Left lung (tissue), 10 donors: ENCODE results near the gene RPLP2. TPM values are rescaled to one million over a fixed set of nuclear protein-coding genes. Genes with fewer than 3 reads are reported as not detected.

Source experiments
- ATAC-seq: fragments of 200-7000 bp; cut with Tn5 transposase; one replicate; pipeline ENCODE4 v1.9.1; 2020; ENCODE audit warnings: moderate library complexity
- DNase-seq, 4 donors: peaks; one replicate each; pipeline ENCODE4 v3.0.0-alpha.2; 2013 to 2020
- H3K27ac ChIP-seq, 2 donors: fragments of 200-600 bp; sonication (generic) in 1 of 2; one replicate each; pipeline versions ENCODE4 v1.5.0 to v1.8.0; 2020 to 2021
- H3K27me3 ChIP-seq, 2 donors: fragments of 200-600 bp; sonication (generic) in 1 of 2; one replicate each; pipeline versions ENCODE4 v1.5.0 to v1.8.0; 2020 to 2021
- H3K36me3 ChIP-seq, 2 donors: fragments of 200-600 bp; sonication (generic) in 1 of 2; one replicate each; pipeline versions ENCODE4 v1.5.0 to v1.8.0; 2020 to 2021
- H3K4me1 ChIP-seq, 2 donors: fragments of 200-600 bp; one replicate each; pipeline ENCODE4 v1.8.0; 2021
- H3K4me3 ChIP-seq, 2 donors: fragments of 200-600 bp; sonication (generic) in 1 of 2; one replicate each; pipeline versions ENCODE4 v1.5.0 to v1.8.0; 2020 to 2021; ENCODE audit warnings: mild to moderate bottlenecking in 1 of 2
- H3K9me3 ChIP-seq, 2 donors: fragments of 200-600 bp; sonication (generic) in 1 of 2; one replicate each; pipeline versions ENCODE4 v1.5.0 to v1.8.0; 2020 to 2021
- intact Hi-C, 2 donors: fragments of 100-400 bp; cut with DNase I; formaldehyde crosslinking; loops; one replicate each; pipeline versions ENCODE4 v1.11.2 to v1.14.2; 2022
- polyA plus RNA-seq, 6 donors: library from polyadenylated mRNA; unstranded; fragments of 120-200 nt; gene quantifications; one replicate each; pipeline ENCODE4 v1.2.1, GENCODE V29; 2013; ENCODE audit not compliant: insufficient read length in 6 of 6
- total RNA-seq, 2 donors: library from RNA; stranded (reverse); fragmentation: NEBNext Ultra II Directional; extraction: Animal tissue kit (Norgen Biotek cat#: 25700); gene quantifications; one replicate each; pipeline ENCODE4 v1.2.1, GENCODE V29; 2021
- TF ChIP-seq, protein P1 (sequence below), 2 donors: fragments of 200-600 bp; sonication (generic) in 1 of 2; IDR thresholded peaks; one replicate each; pipeline versions ENCODE4 v1.5.0 to v1.8.0; 2021; ENCODE audit warnings: antibody characterized with exemption in 2 of 2
- donor health status: DM: no; HTN: yes; CAD: no.
- donor health status: DM: no; HTN: no; CAD: no.

The RPLP2 gene
- total and polyA plus RNA-seq, 8 donors: 1,154 to 1,802 (median 1,390) TPM

DNA sequence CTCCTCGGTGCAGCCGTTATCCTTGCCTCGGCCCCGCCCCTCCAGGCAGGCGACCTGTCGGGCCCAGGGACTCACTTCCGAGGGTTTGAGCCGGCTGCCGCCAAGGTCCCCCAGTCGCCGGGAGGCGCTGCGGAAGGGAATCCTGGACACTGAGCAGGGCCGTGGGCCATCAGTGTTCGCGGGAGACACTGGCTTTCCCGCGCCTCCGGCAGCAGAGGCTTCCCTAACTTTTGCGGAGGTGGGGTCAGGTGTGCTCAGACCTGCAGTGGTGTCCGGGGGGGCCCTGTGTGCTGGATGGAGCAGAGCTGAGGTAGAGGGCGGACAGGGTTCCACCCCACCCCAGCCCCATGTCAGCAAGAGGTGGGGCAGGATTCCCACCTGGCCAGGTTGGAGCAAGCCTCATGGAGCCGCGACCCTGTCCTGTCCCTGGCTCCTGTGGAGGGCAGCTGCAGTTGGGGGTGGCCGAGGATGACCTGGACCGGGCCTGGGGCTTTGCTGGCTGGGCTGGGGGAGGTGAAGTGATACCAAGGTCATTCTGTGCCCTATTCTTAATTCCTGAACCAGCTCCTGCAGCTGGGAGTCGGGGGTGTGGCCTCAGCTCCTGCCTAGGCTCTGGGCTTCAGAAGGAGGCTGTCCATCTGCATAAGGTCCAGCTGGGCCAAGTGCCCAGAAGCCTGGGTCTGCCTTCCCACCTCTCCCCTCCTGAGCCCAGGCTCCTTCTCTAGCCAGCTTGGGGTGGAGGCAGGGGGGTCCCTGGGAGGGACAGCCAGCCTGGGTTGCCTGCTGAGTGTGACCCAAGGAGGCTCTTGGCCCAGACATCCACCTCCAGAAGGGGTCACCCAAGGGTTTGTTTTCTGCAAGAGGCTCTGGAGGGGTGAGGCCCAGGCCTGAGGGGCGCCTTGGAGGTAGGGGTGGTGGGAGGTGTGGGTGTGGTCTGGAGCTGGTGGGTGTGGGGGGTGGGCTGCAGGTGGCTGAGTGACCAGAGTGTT lies 41.3 kb downstream of the RPLP2 start:
- ATAC-seq: no peak
- intact Hi-C loops: no loop called here
- TF ChIP-seq, protein P1, sequence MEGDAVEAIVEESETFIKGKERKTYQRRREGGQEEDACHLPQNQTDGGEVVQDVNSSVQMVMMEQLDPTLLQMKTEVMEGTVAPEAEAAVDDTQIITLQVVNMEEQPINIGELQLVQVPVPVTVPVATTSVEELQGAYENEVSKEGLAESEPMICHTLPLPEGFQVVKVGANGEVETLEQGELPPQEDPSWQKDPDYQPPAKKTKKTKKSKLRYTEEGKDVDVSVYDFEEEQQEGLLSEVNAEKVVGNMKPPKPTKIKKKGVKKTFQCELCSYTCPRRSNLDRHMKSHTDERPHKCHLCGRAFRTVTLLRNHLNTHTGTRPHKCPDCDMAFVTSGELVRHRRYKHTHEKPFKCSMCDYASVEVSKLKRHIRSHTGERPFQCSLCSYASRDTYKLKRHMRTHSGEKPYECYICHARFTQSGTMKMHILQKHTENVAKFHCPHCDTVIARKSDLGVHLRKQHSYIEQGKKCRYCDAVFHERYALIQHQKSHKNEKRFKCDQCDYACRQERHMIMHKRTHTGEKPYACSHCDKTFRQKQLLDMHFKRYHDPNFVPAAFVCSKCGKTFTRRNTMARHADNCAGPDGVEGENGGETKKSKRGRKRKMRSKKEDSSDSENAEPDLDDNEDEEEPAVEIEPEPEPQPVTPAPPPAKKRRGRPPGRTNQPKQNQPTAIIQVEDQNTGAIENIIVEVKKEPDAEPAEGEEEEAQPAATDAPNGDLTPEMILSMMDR (IDR thresholded peaks at IDR 0.05): no peak
- Histone ChIP-seq H3K4me1 (peaks cover 14 to 39% of the 10 kb centered on the region in 2 donors), H3K36me3 (peaks cover 0 to 5% of the 10 kb centered on the region in 2 donors), H3K4me3 (peak overlapping the region in 1 of 2 donors; percentile 53), H3K9me3 (no peaks in the 10 kb centered on the region), H3K27me3 (peaks cover 0 to 30% of the 10 kb centered on the region in 2 donors), H3K27ac (no peak overlapping the region)
- no peak for DNase-seq

DNA sequence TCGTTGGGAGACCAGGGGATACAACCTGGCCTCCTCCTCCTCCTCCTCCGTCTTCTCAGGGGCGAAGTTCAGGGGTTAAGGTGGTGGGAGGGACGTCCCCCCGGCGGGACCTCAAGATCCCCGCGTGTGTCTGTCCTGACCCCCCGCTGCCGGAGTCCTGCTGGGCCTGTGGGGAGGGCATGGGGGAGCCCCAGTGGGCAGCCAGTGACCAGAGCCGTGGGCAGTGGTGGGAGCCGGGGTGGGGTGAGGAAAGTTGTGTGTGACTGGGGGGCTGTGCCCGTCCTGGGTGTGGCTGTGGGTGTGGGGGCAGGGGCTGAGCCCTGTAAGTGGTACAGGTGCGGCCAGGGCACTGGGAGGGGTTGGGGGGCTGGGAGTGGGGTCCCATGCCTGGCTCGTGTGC lies 43.0 kb downstream of the RPLP2 start:
- ATAC-seq (no peak), DNase-seq (no peak)
- H3K9me3 ChIP-seq: no peaks in the 10 kb centered on the region
- peaks cover 0 to 29% of the 10 kb centered on the region in 2 donors for H3K27me3 ChIP-seq
- peaks cover 0 to 6% of the 10 kb centered on the region in 2 donors for H3K36me3 ChIP-seq
- H3K4me1 ChIP-seq: peaks cover 14 to 34% of the 10 kb centered on the region in 2 donors
- H3K27ac ChIP-seq: no peak overlapping the region
- intact Hi-C loops: no loop called here
- TF ChIP-seq, protein P1 (IDR thresholded peaks at IDR 0.05): no peak
- no peak overlapping the region for H3K4me3 ChIP-seq

DNA sequence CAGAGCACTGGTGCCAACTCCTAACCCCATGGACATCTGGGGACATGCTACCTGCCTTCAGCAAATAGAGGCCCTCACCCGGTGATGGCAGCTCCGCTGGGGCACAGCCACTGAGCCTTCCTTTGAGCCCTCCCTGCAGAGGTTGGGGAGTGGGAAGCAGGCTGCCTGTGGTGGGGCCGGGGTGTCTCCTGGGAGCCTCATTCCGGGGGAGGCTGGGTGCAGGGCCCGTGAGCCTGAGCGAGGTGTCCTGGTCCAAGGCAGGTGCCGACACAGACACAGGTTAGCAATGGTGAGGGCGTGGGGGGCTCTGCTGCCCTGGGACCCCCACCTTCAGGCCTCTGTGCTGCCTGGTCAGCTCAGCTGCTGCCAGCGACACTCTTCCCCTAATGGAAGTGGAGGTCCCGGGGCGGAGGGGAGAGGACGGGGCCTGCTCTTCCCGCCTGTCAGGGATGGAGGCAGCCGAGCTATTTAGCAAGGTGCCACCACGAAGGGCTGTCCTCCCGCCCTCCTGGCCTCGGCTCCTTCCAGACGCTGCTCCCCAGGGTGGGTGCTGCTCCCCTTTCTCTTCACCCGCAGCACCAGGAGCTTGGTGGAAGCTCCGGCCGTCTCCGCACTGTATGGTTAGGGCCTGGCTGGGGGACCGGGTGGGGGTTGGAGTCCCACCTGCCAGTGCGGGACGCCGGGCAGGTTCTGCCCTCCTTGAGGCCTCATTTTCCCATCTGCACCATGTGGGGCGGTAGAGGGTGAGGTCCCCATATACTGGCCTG lies 44.1 kb downstream of the RPLP2 start:
- peaks cover 0 to 18% of the 10 kb centered on the region in 2 donors for H3K27me3 ChIP-seq
- H3K4me3 ChIP-seq: no peak overlapping the region
- TF ChIP-seq, protein P1 (IDR thresholded peaks at IDR 0.05): no peak
- ATAC-seq (no peak), DNase-seq (no peak)
- intact Hi-C loops: no loop called here
- H3K4me1 ChIP-seq: peaks cover 8 to 23% of the 10 kb centered on the region in 2 donors
- peaks cover 0 to 6% of the 10 kb centered on the region in 2 donors for H3K36me3 ChIP-seq
- H3K9me3 ChIP-seq: no peaks in the 10 kb centered on the region
- no peak overlapping the region for H3K27ac ChIP-seq

DNA sequence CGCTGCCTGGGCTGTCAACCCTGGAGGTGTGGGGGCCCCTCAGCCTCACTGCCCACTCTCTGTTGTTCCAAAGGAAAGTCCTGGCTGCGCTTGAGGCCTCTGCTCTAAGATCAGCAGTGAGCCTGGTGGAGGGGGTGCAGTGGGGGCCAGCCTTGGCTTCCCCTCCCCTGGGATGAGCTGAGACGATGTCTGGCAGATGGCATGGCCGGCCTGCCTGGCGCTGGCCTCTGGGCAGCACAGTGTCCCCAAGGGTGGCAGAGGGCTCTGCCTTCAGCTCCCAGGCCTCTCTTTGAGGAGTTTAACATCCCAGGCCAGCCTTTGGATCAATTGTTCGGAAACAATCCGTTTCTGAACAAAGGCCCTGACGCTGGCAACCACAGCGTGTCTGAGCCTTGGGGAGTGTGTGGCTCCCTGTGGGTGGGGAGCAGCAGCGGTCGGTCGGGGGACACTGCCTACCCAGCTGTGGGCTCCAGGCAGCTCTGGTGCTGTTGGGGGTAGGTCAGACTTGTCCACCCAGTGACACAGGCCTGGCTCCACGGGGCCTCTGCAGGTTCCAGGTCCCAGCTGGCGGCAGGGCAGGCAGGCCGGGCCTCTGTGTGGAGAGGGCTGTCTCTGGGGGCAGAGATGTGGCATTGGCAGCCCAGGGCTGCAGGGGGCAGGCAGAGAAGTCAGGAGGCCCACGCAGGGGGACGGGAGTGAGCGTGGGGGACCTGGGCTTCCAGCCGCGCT lies 45.0 kb downstream of the RPLP2 start:
- H3K4me1 ChIP-seq: peaks cover 6 to 15% of the 10 kb centered on the region in 2 donors
- DNase-seq (no peak), ATAC-seq (no peak)
- H3K27ac ChIP-seq: no peak overlapping the region
- H3K9me3 ChIP-seq: no peaks in the 10 kb centered on the region
- H3K36me3 ChIP-seq: peaks cover 0 to 6% of the 10 kb centered on the region in 2 donors
- H3K27me3 ChIP-seq: peaks cover 0 to 11% of the 10 kb centered on the region in 2 donors
- intact Hi-C loops: no loop called here
- TF ChIP-seq, protein P1 (IDR thresholded peaks at IDR 0.05): no peak
- H3K4me3 ChIP-seq: no peak overlapping the region
